ENCODE measurements around the gene SLC9A3. TPM values are rescaled to one million over a fixed set of nuclear protein-coding genes. Genes with fewer than 3 reads are reported as not detected.

SLC9A3 gene
- total and polyA plus RNA-seq, 2 of the 13 experiments (the other 11 are each of a cell fraction or from before 2014, with no cell fraction given): 1.5 to 1.8 TPM

GRCh38 chr5:463301-463700, 60.9 kb downstream of the SLC9A3 start:
- no peak for TF ChIP-seq ZNF205 (CRISPR knock-in tag; IDR thresholded peaks at IDR 0.05)
- no peak for TF ChIP-seq GZF1 (CRISPR knock-in tag; IDR thresholded peaks at IDR 0.05)
- no peak for TF ChIP-seq NFIB (CRISPR knock-in tag; IDR thresholded peaks at IDR 0.05; ENCODE audit: borderline replicate concordance)
- TF ChIP-seq ZNF703 (CRISPR knock-in tag; IDR thresholded peaks at IDR 0.05; ENCODE audit: borderline replicate concordance): no peak
- no peak for TF ChIP-seq ATF1 (CRISPR knock-in tag; IDR thresholded peaks at IDR 0.05)
- TF ChIP-seq NBN (conservative IDR thresholded peaks at IDR 0.05): no peak
- TF ChIP-seq, protein P1, sequence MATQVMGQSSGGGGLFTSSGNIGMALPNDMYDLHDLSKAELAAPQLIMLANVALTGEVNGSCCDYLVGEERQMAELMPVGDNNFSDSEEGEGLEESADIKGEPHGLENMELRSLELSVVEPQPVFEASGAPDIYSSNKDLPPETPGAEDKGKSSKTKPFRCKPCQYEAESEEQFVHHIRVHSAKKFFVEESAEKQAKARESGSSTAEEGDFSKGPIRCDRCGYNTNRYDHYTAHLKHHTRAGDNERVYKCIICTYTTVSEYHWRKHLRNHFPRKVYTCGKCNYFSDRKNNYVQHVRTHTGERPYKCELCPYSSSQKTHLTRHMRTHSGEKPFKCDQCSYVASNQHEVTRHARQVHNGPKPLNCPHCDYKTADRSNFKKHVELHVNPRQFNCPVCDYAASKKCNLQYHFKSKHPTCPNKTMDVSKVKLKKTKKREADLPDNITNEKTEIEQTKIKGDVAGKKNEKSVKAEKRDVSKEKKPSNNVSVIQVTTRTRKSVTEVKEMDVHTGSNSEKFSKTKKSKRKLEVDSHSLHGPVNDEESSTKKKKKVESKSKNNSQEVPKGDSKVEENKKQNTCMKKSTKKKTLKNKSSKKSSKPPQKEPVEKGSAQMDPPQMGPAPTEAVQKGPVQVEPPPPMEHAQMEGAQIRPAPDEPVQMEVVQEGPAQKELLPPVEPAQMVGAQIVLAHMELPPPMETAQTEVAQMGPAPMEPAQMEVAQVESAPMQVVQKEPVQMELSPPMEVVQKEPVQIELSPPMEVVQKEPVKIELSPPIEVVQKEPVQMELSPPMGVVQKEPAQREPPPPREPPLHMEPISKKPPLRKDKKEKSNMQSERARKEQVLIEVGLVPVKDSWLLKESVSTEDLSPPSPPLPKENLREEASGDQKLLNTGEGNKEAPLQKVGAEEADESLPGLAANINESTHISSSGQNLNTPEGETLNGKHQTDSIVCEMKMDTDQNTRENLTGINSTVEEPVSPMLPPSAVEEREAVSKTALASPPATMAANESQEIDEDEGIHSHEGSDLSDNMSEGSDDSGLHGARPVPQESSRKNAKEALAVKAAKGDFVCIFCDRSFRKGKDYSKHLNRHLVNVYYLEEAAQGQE (IDR thresholded peaks at IDR 0.05; ENCODE audit: borderline replicate concordance in 1 of 2, low read depth in 1 of 2, low read length in 2 of 2): no peak
- TF ChIP-seq ZNF335 (CRISPR knock-in tag; IDR thresholded peaks at IDR 0.05): no peak
- no peak for TF ChIP-seq RNF2 (conservative IDR thresholded peaks at IDR 0.05; ENCODE audit: low read depth)
- TF ChIP-seq SMC3 (IDR thresholded peaks at IDR 0.05; ENCODE audit: low read length): no peak
- TF ChIP-seq HDAC1 (CRISPR knock-in tag; IDR thresholded peaks at IDR 0.05): no peak
- no peak for TF ChIP-seq ZNF589 (CRISPR knock-in tag; conservative IDR thresholded peaks at IDR 0.05)
- TF ChIP-seq SRSF9 (IDR thresholded peaks at IDR 0.05; ENCODE audit: borderline replicate concordance, insufficient read depth, low read depth, low read length, poor library complexity, severe bottlenecking): no peak
- TF ChIP-seq ZNF572 (CRISPR knock-in tag; IDR thresholded peaks at IDR 0.05): no peak
- TF ChIP-seq ZFP41 (CRISPR knock-in tag; IDR thresholded peaks at IDR 0.05; ENCODE audit: borderline replicate concordance): no peak
- TF ChIP-seq GABPB1 (CRISPR knock-in tag; IDR thresholded peaks at IDR 0.05): no peak
- no peak for TF ChIP-seq LRRFIP1 (CRISPR knock-in tag; conservative IDR thresholded peaks at IDR 0.05)
- TF ChIP-seq ZFP36L2 (CRISPR knock-in tag; IDR thresholded peaks at IDR 0.05): no peak
- TF ChIP-seq RAD21 (CRISPR knock-in tag; IDR thresholded peaks at IDR 0.05): no peak
- FAIRE-seq (no peak), ATAC-seq (no peak), DNase-seq (ENCODE audit: low spot score) (no peak)
- no TSS peak for BruUV-seq (replicated peaks)
- intact Hi-C loops (cut with micrococcal nuclease; ENCODE audit: unreplicated experiment): no loop called here
- H3K27ac ChIP-seq (ENCODE audit: extremely low read length, insufficient read depth, low read length): no peak overlapping the region
- ChIA-PET CTCF (ENCODE audit: low intra/inter-chr PET ratio, low total read pairs) (no interaction called here), POLR2A (no interaction called here)
- in situ Hi-C loops (cut with HindIII; ENCODE audit: extremely low pct_ligation_motif_present, low pct_unique_long_range_greater_than_20kb): no loop called here
- no peaks in the 10 kb centered on the region for H3K9me3 ChIP-seq (ENCODE audit: low read length)
- no peak overlapping the region for H3K9ac ChIP-seq (ENCODE audit: insufficient read depth, low read depth, low read length)
- H3K4me1 ChIP-seq (ENCODE audit: insufficient read depth, low read length): no peaks in the 10 kb centered on the region
- no peak overlapping the region for H2AFZ ChIP-seq (ENCODE audit: low read length)
- H3K27me3 ChIP-seq (ENCODE audit: control insufficient read depth in 1 of 2, insufficient read depth in 2 of 2, low read length in 2 of 2): no peaks in the 10 kb centered on the region
- 90% methylated on average over 7 of the region's 7 CpGs for WGBS (ENCODE audit: low lambda C conversion rate)
- peaks cover 10 to 33% of the 10 kb centered on the region in 2 experiments; a peak in 3 of 5 replicates for H3K36me3 ChIP-seq (replicated peaks in 1 of 2; ENCODE audit: control insufficient read depth in 1 of 2, insufficient read depth in 2 of 2, low read length in 2 of 2)
- H3K79me2 ChIP-seq (ENCODE audit: insufficient read depth, low read length): no peaks in the 10 kb centered on the region
- no peaks in the 10 kb centered on the region for H4K20me1 ChIP-seq (ENCODE audit: insufficient read depth, low read length)
- H3K4me3 ChIP-seq (replicated peaks in 1 of 3; ENCODE audit: insufficient read depth in 1 of 3, low read depth in 2 of 3, low read length in 3 of 3): no peak overlapping the region
- H3K4me2 ChIP-seq (ENCODE audit: low read depth, low read length): no peak overlapping the region

Data from HepG2 (cell line).